HCT116 (cell line): ENCODE data around the gene CLIP2. TPM values are rescaled to one million over a fixed set of nuclear protein-coding genes. Genes with fewer than 3 reads are reported as not detected.

Experiments
- ATAC-seq: fragments of 200-7000 bp; cut with Tn5 transposase; 2 replicates; pipeline ENCODE4 v1.9.1; 2020; ENCODE audit warnings: mild to moderate bottlenecking, moderate library complexity
- BruUV-seq: library from RNA; stranded (reverse); fragments of 400-500 nt; replicated peaks from 2 replicates; lab custom pipeline; 2021; lab: Mats Ljungman, UMichigan
- CTCF ChIA-PET: fragments of 300-600 bp; sonication (Branson Sonifier 250); formaldehyde crosslinking; loops from one replicate; lab custom pipeline; 2021; ENCODE audit warnings: antibody characterized with exemption; lab: Charles Lee
- POLR2A ChIA-PET: fragments of 300-600, 350-600 bp; sonication (Branson Sonifier 250); formaldehyde crosslinking; loops from one replicate; lab custom pipeline; 2021; ENCODE audit warnings: antibody characterized with exemption; lab: Charles Lee
- RAD21 ChIA-PET, 2 experiments: fragments of 300-600 bp; sonication (Branson Sonifier 250); formaldehyde crosslinking; loops; one replicate each; lab custom pipeline; 2023; ENCODE audit warnings: low total read pairs in 2 of 2; ENCODE audit not compliant: uncharacterized antibody in 2 of 2, unreplicated experiment in 2 of 2, low non-redundant PET in 1 of 2; lab: Charles Lee
- DNase-seq: peaks from one replicate; pipeline ENCODE4 v3.0.0-alpha.2; 2010; ENCODE audit warnings: low read depth, low spot score
- H2AFZ ChIP-seq: fragments of 200-600 bp; shearing (Covaris generic), sonication (generic); 2 replicates; pipeline ENCODE4 v1.6.1; 2017; ENCODE audit warnings: low read depth, mixed run types, mixed read lengths, antibody characterized with exemption, low read length; ENCODE audit not compliant: poor library complexity, severe bottlenecking
- H3K27ac ChIP-seq: 2 replicates; pipeline ENCODE4 v1.5.1; 2012; ENCODE audit warnings: low read depth, low read length
- H3K27me3 ChIP-seq: fragments of 200-600 bp; sonication (generic); 2 replicates; pipeline ENCODE4 v1.6.1; 2016; ENCODE audit warnings: mixed run types, low read length, mixed read lengths; ENCODE audit not compliant: insufficient read depth
- H3K36me3 ChIP-seq, 2 experiments: fragments of 200-500 bp in 1 of 2; fragments of 200-600 bp in 1 of 2; sonication (Bioruptor generic) in 1 of 2; sonication (generic) in 1 of 2; 2 replicates each; pipeline versions ENCODE4 v1.5.1 to v1.6.1; 2014 to 2016; ENCODE audit warnings: low read length in 2 of 2, inconsistent platforms in 1 of 2, mixed read lengths in 1 of 2, mixed run types in 1 of 2; ENCODE audit not compliant: insufficient read depth in 2 of 2, control insufficient read depth in 1 of 2
- H3K4me1 ChIP-seq, 2 experiments: fragments of 200-600 bp in 1 of 2; sonication (generic) in 1 of 2; 2 replicates each; pipeline versions ENCODE4 v1.5.1 to v1.6.1; 2012 to 2017; ENCODE audit warnings: low read length in 2 of 2, inconsistent platforms in 1 of 2, mild to moderate bottlenecking in 1 of 2, mixed read lengths in 1 of 2, mixed run types in 1 of 2, moderate library complexity in 1 of 2; ENCODE audit not compliant: insufficient read depth in 2 of 2, control insufficient read depth in 1 of 2
- H3K4me2 ChIP-seq: fragments of 200-600 bp; sonication (generic); 2 replicates; pipeline ENCODE4 v1.6.1; 2017; ENCODE audit warnings: mixed run types, low read length, mixed read lengths
- H3K4me3 ChIP-seq, 2 experiments: fragments of 200-600 bp in 1 of 2; sonication (generic) in 1 of 2; replicated peaks in 1 of 2; 2 replicates each; pipeline ENCODE4 v1.5.1; 2011 to 2016; ENCODE audit warnings: low read length in 2 of 2, control low read depth in 1 of 2, low read depth in 1 of 2, mild to moderate bottlenecking in 1 of 2, mixed read lengths in 1 of 2, mixed run types in 1 of 2
- H3K79me2 ChIP-seq: fragments of 200-600 bp; sonication (generic); 2 replicates; pipeline ENCODE4 v1.6.1; 2017; ENCODE audit warnings: mild to moderate bottlenecking, mixed run types, low read length, moderate library complexity, mixed read lengths; ENCODE audit not compliant: insufficient read depth
- H3K9ac ChIP-seq: fragments of 200-600 bp; sonication (generic); 2 replicates; pipeline ENCODE4 v1.6.1; 2016; ENCODE audit warnings: low read length, mixed read lengths
- H3K9me2 ChIP-seq: fragments of 200-600 bp; sonication (generic), shearing (Covaris generic); 2 replicates; pipeline ENCODE4 v1.6.1; 2017; ENCODE audit warnings: mixed run types, mild to moderate bottlenecking, moderate library complexity; ENCODE audit not compliant: insufficient read depth
- H3K9me3 ChIP-seq, 2 experiments: fragments of 200-500 bp in 1 of 2; fragments of 200-600 bp in 1 of 2; sonication (Bioruptor generic) in 1 of 2; sonication (generic) in 1 of 2; 2 replicates each; pipeline ENCODE4 v1.6.1; 2014 to 2017; ENCODE audit warnings: low read length in 2 of 2, mixed read lengths in 2 of 2, inconsistent platforms in 1 of 2, low read depth in 1 of 2, mild to moderate bottlenecking in 1 of 2, mixed run types in 1 of 2, moderate library complexity in 1 of 2; ENCODE audit not compliant: control insufficient read depth in 1 of 2, insufficient read depth in 1 of 2
- H4K20me1 ChIP-seq: fragments of 200-600 bp; sonication (generic), shearing (Covaris generic); 2 replicates; pipeline ENCODE4 v1.6.1; 2017; ENCODE audit warnings: mixed run types, mild to moderate bottlenecking, moderate library complexity; ENCODE audit not compliant: insufficient read depth
- ATF3 ChIP-seq: IDR thresholded peaks from 2 replicates; pipeline ENCODE4 v1.6.1; 2012
- CBX3 ChIP-seq: IDR thresholded peaks from 2 replicates; pipeline ENCODE4 v1.6.1; 2012; ENCODE audit warnings: low read depth
- CEBPB ChIP-seq: IDR thresholded peaks from 2 replicates; pipeline ENCODE4 v1.6.1; 2012; ENCODE audit warnings: low read depth
- CTCF ChIP-seq, 3 experiments: fragments of 200-600 bp in 1 of 3; sonication (generic) in 1 of 3; IDR thresholded peaks in 2 of 3; conservative IDR thresholded peaks in 1 of 3; 2 replicates each; pipeline ENCODE4 v1.5.1; 2012 to 2017; ENCODE audit warnings: low read depth in 2 of 3, low read length in 2 of 3, antibody characterized with exemption in 1 of 3, borderline replicate concordance in 1 of 3, control low read depth in 1 of 3, mild to moderate bottlenecking in 1 of 3, mixed read lengths in 1 of 3, mixed run types in 1 of 3, moderate library complexity in 1 of 3; ENCODE audit not compliant: insufficient read depth in 1 of 3
- ELF1 ChIP-seq: IDR thresholded peaks from 2 replicates; pipeline ENCODE4 v1.6.1; 2012; ENCODE audit warnings: low read depth, borderline replicate concordance
- EZH2phosphoT487 ChIP-seq: fragments of 200-600 bp; IDR thresholded peaks from 2 replicates; pipeline ENCODE4 v1.6.1; 2018; ENCODE audit warnings: antibody characterized with exemption, borderline replicate concordance
- FOSL1 ChIP-seq: IDR thresholded peaks from 2 replicates; pipeline ENCODE4 v1.6.1; 2012; ENCODE audit warnings: low read depth
- JUND ChIP-seq: IDR thresholded peaks from 2 replicates; pipeline ENCODE4 v1.6.1; 2012
- POLR2AphosphoS5 ChIP-seq: IDR thresholded peaks from 2 replicates; pipeline ENCODE4 v1.6.1; 2011; ENCODE audit warnings: mild to moderate bottlenecking, low read depth, low read length, moderate library complexity
- RAD21 ChIP-seq: IDR thresholded peaks from 2 replicates; pipeline ENCODE4 v1.6.1; 2012; ENCODE audit warnings: low read depth, mild to moderate bottlenecking
- REST ChIP-seq: IDR thresholded peaks from 2 replicates; pipeline ENCODE4 v1.6.1; 2012; ENCODE audit warnings: low read depth
- SIN3A ChIP-seq: IDR thresholded peaks from 2 replicates; pipeline ENCODE4 v1.6.1; 2012; ENCODE audit warnings: low read depth
- SP1 ChIP-seq: IDR thresholded peaks from 2 replicates; pipeline ENCODE4 v1.6.1; 2012; ENCODE audit warnings: low read depth
- SRF ChIP-seq: IDR thresholded peaks from 2 replicates; pipeline ENCODE4 v1.6.1; 2012; ENCODE audit warnings: low read depth
- TCF7L2 ChIP-seq: IDR thresholded peaks from 2 replicates; pipeline ENCODE4 v1.7.0; 2011; ENCODE audit warnings: borderline replicate concordance, inconsistent platforms; ENCODE audit not compliant: insufficient read depth, insufficient read length; ENCODE audit errors: extremely low read depth
- intact Hi-C: fragments of 100-400 bp; cut with micrococcal nuclease; formaldehyde crosslinking; loops from 2 replicates; pipeline ENCODE4 v1.10.0; 2022
- total RNA-seq: library from RNA; stranded (reverse); gene quantifications from one replicate; pipeline ENCODE4 v1.2.1, GENCODE V29; 2021; ENCODE audit not compliant: unreplicated experiment

Gene CLIP2
- total RNA-seq, 1 experiment from 2014 or later, result 40.1 TPM

DNA sequence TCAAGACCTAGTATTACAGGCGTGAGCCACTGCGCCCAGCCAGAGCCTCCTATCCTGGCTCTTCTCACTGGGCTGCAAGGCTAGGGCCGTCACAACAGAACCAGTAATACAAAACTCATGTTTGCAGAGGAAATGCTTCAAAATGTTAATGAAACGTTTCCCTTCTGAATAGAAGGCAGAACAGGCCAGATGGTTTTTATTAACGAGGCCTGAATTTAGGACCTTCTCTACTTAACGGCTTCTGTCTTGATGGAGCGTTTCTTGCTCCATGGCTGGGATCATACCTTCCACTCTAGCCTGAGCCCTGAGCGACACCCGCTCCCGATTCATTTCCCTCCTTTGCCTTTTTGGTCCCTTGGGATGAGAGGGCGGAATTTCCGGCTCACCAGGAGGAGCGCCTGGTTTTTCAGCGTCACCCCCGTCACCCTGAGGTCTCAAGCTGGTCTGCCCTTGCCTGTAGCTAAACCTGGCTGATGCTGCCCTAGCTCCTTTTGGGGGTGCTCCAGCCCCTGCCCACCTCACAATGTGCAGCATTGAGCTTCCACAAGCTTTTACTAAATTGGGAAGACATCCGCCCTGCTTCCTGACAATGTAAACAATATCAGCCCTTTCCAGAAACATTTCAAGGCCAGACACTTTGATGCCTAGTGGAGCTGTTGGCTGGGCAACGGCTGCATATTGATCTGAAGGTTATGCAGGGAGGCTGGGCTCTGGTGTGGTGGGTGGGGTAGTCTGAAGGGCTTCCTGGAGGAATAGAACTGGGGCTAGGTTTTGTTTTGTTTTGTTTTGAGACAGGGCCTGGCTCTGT lies 5.2 kb downstream of the CLIP2 start:
- ChIA-PET RAD21 (interaction anchor here (0.6 to 0.7 kb wide), 2 partner anchors 14 to 111 kb away, joined by 3 to 4 read pairs; no protein-coding TSS in a partner anchor), POLR2A (interaction anchor here (0.6 kb wide), 1 partner anchor 19 kb away, joined by 3 read pairs; no protein-coding TSS in a partner anchor), CTCF (interaction anchor here (0.9 to 1.0 kb wide), 2 partner anchors 19 to 107 kb away, joined by 3 to 5 read pairs; no protein-coding TSS in a partner anchor)
- DNase-seq (no peak), ATAC-seq (no peak)
- H3K9ac ChIP-seq, result no peak overlapping the region
- H4K20me1 ChIP-seq, result no peaks in the 10 kb centered on the region
- no peak overlapping the region for H3K4me3 ChIP-seq
- H3K9me2 ChIP-seq, result no peaks in the 10 kb centered on the region
- no peaks in the 10 kb centered on the region for H3K9me3 ChIP-seq
- intact Hi-C loops, result no loop called here
- BruUV-seq, result no TSS peak
- TF ChIP-seq EZH2phosphoT487 (no peak), CEBPB (no peak), JUND (no peak), CTCF (IDR thresholded peaks at IDR 0.05 in 2 of 3, conservative IDR thresholded peaks at IDR 0.05 in 1 of 3; ENCODE audit: borderline replicate concordance in 1 of 3, insufficient read depth in 1 of 3, low read depth in 2 of 3, low read length in 2 of 3) (no peak), REST (no peak), TCF7L2 (no peak), ELF1 (no peak), RAD21 (no peak), POLR2AphosphoS5 (no peak), FOSL1 (no peak), SIN3A (no peak), SP1 (no peak), CBX3 (no peak), SRF (no peak), ATF3 (no peak)
- H3K36me3 ChIP-seq, result no peaks in the 10 kb centered on the region
- H3K79me2 ChIP-seq, result peaks cover 75% of the 10 kb centered on the region
- peaks cover 62 to 74% of the 10 kb centered on the region in 2 experiments for H3K4me1 ChIP-seq
- H3K4me2 ChIP-seq, result peak overlapping the region; percentile 0; the same call in 1 of the 2 replicates
- H2AFZ ChIP-seq, result no peak overlapping the region
- H3K27me3 ChIP-seq, result no peaks in the 10 kb centered on the region
- H3K27ac ChIP-seq, result peak overlapping the region; percentile 13; the same call in 1 of the 2 replicates
